ENCODE measurements around the gene HADHA. TPM values are rescaled to one million over a fixed set of nuclear protein-coding genes. Genes with fewer than 3 reads are reported as not detected.
"Not testable (repeated sequence)": the region's sequence is repeated elsewhere in the genome, so short reads cannot be mapped to it uniquely, and the experiment has no call there.

The HADHA gene
- total RNA-seq, 2 donors from 2014 or later = 98.3 to 110 TPM

DNA sequence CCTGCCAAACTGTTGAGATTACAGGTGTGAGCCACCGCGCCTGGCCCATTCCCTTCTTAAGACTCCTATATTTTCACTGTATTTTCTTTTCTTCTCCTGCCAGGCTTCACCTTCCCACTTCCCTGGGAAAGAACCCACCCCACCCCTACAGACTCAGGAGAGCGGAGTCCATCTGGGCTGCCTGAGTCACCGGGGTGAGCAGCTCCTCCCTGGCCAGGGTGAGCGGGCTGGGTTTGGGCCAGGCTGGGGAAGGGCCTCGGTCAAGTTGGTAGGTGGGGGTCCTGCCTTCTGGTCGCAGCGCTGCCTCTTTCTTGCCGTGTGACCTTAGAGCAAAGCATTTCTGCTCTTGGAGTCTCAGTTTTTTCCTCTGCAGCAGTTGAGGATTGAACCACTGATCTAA, 73.6 kb downstream of the HADHA start:
- DNase-seq = no peak
- no peak for TF ChIP-seq POLR2A (IDR thresholded peaks at IDR 0.05)
- intact Hi-C loops (cut with DNase I) = no loop called here

DNA sequence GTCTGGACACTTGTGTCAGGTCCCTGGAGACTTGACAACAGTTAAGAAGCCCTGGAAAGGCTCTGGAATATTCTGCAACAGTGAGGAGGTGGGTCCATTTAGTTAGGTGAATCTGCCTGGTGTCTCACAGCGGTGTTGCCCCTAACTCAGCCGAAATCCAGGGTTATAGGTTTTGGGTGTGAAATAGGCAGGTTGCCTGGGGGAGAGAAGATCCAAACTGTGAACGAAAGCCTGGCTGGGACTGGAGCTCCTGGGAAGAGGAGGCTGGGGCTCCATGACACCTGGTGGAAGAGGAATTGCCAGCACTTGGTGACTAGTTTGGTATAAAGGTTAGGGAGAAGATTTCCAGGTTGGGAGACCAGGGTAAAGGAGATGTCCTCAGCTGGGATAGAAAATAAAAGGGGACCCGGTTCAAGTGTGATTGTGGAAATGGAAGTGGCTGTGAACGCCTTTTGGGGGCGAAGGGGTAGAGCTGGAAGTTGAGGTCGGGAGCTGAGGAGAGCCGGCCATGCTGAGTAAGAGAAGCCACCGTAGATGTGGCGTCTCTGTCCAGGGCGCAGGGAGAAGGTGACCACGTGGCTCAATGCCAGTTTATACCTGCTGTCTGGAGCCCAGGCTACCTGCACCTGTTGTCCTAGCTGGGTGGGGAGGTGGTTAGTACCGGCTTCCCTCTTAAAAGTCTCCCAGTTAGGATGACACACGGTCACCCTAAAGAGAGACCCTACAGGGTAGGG, 74.6 kb downstream of the HADHA start:
- intact Hi-C loops (cut with DNase I) = no loop called here
- no peaks in the 10 kb centered on the region for H3K9me3 ChIP-seq
- no peak overlapping the region for H3K27ac ChIP-seq
- no peak overlapping the region for H3K4me3 ChIP-seq
- ATAC-seq (no peak), DNase-seq (no peak)
- H3K36me3 ChIP-seq (replicated peaks in 1 of 2; ENCODE audit: insufficient read depth in 1 of 2, low read depth in 2 of 2) = no peaks in the 10 kb centered on the region
- WGBS, 2 donors = 68 to 73% methylated on average over 14 of the region's 14 CpGs
- no peak for TF ChIP-seq POLR2A (IDR thresholded peaks at IDR 0.05)
- TF ChIP-seq, protein P1, sequence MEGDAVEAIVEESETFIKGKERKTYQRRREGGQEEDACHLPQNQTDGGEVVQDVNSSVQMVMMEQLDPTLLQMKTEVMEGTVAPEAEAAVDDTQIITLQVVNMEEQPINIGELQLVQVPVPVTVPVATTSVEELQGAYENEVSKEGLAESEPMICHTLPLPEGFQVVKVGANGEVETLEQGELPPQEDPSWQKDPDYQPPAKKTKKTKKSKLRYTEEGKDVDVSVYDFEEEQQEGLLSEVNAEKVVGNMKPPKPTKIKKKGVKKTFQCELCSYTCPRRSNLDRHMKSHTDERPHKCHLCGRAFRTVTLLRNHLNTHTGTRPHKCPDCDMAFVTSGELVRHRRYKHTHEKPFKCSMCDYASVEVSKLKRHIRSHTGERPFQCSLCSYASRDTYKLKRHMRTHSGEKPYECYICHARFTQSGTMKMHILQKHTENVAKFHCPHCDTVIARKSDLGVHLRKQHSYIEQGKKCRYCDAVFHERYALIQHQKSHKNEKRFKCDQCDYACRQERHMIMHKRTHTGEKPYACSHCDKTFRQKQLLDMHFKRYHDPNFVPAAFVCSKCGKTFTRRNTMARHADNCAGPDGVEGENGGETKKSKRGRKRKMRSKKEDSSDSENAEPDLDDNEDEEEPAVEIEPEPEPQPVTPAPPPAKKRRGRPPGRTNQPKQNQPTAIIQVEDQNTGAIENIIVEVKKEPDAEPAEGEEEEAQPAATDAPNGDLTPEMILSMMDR (IDR thresholded peaks at IDR 0.05) = no peak
- H3K4me1 ChIP-seq = peaks cover 13% of the 10 kb centered on the region
- H3K27me3 ChIP-seq = peaks cover 0 to 20% of the 10 kb centered on the region in 2 donors

More for the DNA sequence above, 73.6 kb downstream of the HADHA start:
- no peaks in the 10 kb centered on the region for H3K9me3 ChIP-seq
- WGBS, 2 donors = 81 to 89% methylated on average over 8 to 9 of the region's 9 CpGs
- H3K27me3 ChIP-seq = peaks cover 0 to 20% of the 10 kb centered on the region in 2 donors
- H3K36me3 ChIP-seq (replicated peaks in 1 of 2; ENCODE audit: insufficient read depth in 1 of 2, low read depth in 2 of 2) = no peaks in the 10 kb centered on the region
- H3K4me3 ChIP-seq = no peak overlapping the region
- ATAC-seq = no peak
- H3K27ac ChIP-seq = no peak overlapping the region
- peaks cover 13% of the 10 kb centered on the region for H3K4me1 ChIP-seq

DNA sequence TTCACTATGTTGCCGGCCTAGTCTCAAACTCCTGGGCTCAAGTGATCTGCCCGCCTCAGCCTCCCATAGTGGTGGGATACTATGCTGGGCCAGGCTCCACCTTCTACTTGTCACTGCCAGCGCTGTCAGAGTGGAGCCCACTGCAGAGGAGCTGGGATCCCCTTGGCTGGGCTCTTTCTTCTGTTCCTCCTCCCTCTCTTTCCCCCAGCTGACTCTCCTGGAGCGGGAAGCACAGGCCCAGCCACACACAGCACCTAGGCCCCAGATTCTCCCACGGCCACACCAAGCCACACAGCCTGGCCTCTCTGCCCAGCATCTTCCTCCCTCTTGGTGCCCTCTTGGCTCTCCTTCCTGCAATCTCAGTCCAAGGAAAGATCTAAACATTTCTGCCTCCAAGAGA, 75.2 kb downstream of the HADHA start:
- intact Hi-C loops (cut with DNase I) = no loop called here
- DNase-seq = no peak
- H3K27me3 ChIP-seq = peaks cover 0 to 16% of the 10 kb centered on the region in 2 donors

DNA sequence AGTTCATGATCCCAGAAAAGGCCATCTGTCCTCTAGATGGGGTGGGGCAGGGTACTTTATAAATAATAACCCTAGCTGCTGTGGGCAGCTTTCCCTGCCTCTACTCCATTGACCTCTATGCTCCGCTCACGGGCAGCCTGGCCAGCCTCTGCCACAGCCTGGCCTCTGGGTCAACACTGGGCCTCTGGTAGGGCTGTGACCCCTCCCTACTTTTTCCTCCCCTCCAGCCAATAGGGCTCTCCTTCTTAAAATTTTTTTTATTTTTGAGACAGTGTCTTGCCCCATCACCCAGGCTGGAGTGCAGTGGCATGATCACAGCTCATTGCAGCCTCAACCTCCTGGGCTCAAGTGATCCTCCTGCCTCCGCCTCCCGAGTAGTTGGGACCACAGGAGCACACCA, 75.6 kb downstream of the HADHA start:
- TF ChIP-seq POLR2A (IDR thresholded peaks at IDR 0.05) = no peak
- TF ChIP-seq, protein P1 (IDR thresholded peaks at IDR 0.05) = no peak
- DNase-seq (no peak), ATAC-seq (no peak)
- Histone ChIP-seq H3K4me3 (no peak overlapping the region), H3K27ac (no peak overlapping the region), H3K36me3 (replicated peaks in 1 of 2; ENCODE audit: insufficient read depth in 1 of 2, low read depth in 2 of 2) (no peaks in the 10 kb centered on the region), H3K9me3 (no peaks in the 10 kb centered on the region), H3K27me3 (peaks cover 0 to 12% of the 10 kb centered on the region in 2 donors), H3K4me1 (peaks cover 8% of the 10 kb centered on the region)
- intact Hi-C loops (cut with DNase I) = no loop called here
- 91 to 92% methylated on average over 4 of the region's 4 CpGs for WGBS, 2 donors

More for the DNA sequence above, 75.2 kb downstream of the HADHA start:
- 89 to 91% methylated on average over 5 of the region's 5 CpGs for WGBS, 2 donors
- H3K27ac ChIP-seq = no peak overlapping the region
- H3K9me3 ChIP-seq = no peaks in the 10 kb centered on the region
- no peak for TF ChIP-seq POLR2A (IDR thresholded peaks at IDR 0.05)
- no peaks in the 10 kb centered on the region for H3K36me3 ChIP-seq (replicated peaks in 1 of 2; ENCODE audit: insufficient read depth in 1 of 2, low read depth in 2 of 2)
- H3K4me1 ChIP-seq = peaks cover 12% of the 10 kb centered on the region
- ATAC-seq = no peak
- no peak overlapping the region for H3K4me3 ChIP-seq

DNA sequence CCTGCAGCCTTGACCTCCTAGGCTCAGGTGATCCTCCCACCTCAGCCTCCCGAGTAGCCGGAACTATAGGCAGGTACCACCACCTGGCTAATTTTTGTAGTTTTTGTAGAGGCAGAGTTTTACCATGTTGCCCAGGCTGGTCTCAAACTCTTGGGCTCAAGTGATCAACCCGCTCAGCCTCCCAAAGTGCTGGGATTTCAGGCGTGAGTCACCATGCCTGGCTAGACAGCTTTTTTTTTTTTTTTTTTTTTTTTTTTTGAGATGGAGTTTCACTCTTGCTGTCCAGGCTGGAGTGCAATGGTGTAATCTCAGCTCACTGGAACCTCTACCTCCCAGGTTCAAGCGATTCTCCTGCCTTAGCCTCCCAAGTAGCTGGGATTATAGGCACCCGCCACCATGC, 77.9 kb downstream of the HADHA start:
- H3K27me3 ChIP-seq; H3K27ac ChIP-seq; ATAC-seq; H3K4me1 ChIP-seq; H3K4me3 ChIP-seq; H3K36me3 ChIP-seq (replicated peaks in 1 of 2; ENCODE audit: insufficient read depth in 1 of 2, low read depth in 2 of 2); DNase-seq; intact Hi-C loops (cut with DNase I); H3K9me3 ChIP-seq: not testable (repeated sequence)
- 92 to 97% methylated on average over 6 of the region's 6 CpGs for WGBS, 2 donors

DNA sequence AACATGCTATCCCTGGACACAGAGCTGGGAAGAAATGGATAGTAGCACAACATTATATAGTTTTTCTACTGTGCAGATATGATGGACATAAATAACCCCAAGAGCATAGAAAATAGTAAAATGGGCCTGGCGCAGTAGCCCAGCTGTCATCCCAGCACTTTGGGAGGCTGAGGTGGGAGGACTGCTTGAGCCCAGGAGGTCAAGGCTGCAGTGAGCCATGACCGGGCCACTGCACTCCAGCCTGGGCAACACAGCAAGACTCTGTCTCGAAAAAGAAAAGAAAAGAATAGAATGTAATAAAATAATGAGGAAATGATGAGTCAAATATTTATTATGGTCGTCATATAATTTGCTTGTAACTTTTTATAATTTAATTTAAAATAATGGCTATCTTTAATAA, 79.0 kb downstream of the HADHA start:
- DNase-seq (no peak), ATAC-seq (no peak)
- 82 to 91% methylated on average over 4 of the region's 4 CpGs for whole genome bisulfite sequencing, 2 donors

More for the DNA sequence above, 79.0 kb downstream of the HADHA start:
- H3K9me3 ChIP-seq = no peaks in the 10 kb centered on the region
- no peak overlapping the region for H3K4me3 ChIP-seq
- no peaks in the 10 kb centered on the region for H3K27me3 ChIP-seq
- intact Hi-C loops (cut with DNase I) = no loop called here
- H3K4me1 ChIP-seq = no peaks in the 10 kb centered on the region
- no peaks in the 10 kb centered on the region for H3K36me3 ChIP-seq (replicated peaks in 1 of 2; ENCODE audit: insufficient read depth in 1 of 2, low read depth in 2 of 2)
- no peak overlapping the region for H3K27ac ChIP-seq
- TF ChIP-seq POLR2A (IDR thresholded peaks at IDR 0.05) = no peak
- TF ChIP-seq, protein P1 (IDR thresholded peaks at IDR 0.05) = no peak
